Measurements from ENCODE around the gene DNAL4.

Gene DNAL4, protein sequence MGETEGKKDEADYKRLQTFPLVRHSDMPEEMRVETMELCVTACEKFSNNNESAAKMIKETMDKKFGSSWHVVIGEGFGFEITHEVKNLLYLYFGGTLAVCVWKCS

DNA sequence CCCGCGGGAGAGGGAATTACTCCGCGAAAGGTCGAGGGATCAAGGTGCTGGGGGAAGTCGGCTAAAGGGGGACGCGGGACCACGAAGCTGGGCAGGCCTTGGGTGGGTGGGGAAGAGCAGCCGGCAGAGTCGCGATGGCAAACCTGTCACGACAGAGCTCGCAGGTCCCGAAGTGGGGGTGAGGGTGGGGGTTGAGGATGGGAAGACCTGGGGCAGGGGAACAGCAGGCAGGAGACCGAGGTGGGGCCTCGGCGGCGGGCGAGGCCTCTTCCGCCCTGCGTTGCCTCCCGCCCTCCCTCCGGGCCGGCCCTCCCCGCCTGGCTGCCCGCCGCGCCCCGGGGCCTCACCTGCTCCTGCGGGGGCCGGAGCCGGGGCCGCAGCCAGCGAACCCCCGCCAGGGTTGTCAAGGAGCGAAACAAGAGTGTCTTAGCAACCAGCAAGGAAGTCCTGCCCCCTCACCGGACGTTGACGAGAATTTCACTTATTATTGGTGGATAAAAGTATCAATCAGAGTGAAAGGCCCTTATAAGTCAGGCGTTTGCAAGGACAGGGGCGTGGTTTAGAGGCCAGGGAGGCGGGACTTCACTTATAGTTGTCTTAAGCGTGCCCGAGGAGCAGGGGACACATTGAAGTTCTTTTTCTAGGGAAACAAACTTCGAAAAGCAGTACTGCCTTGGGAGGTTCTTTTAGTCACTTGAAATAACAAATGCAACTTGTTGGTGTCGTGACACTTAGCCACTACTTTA lies at the start of gene DNAL4:
Gene DNAL4 (minus strand): TSS at position 423 of the 746 bp plus-strand sequence. CDS start 11,412 bp downstream, outside the sequence.
- peak; percentile 96 for FAIRE-seq

DNA sequence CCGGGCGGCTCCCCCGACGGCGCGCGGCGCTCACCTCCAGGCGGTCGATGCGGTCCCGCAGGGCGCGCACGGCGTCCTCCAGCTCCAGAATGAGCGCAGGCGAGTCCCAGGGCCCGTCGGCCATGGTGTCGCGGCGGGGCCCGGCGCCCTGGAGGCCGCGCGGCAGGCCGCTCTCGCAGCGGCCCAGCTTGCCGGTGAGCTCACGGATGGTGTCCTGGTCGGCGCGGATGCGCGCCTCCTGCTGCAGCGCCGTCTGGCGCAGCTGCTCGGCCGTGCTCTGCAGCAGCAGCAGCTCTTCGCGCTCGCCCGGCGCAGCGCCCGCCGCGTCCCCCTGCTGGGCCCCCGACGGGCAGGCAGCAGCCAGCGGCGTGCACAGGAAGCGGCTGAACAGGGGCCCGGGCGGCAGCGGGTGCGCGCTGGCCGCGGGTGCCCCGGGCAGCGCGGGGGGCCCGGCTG lies 49.3 kb upstream of the DNAL4 start:
- FAIRE-seq: no peak

DNA sequence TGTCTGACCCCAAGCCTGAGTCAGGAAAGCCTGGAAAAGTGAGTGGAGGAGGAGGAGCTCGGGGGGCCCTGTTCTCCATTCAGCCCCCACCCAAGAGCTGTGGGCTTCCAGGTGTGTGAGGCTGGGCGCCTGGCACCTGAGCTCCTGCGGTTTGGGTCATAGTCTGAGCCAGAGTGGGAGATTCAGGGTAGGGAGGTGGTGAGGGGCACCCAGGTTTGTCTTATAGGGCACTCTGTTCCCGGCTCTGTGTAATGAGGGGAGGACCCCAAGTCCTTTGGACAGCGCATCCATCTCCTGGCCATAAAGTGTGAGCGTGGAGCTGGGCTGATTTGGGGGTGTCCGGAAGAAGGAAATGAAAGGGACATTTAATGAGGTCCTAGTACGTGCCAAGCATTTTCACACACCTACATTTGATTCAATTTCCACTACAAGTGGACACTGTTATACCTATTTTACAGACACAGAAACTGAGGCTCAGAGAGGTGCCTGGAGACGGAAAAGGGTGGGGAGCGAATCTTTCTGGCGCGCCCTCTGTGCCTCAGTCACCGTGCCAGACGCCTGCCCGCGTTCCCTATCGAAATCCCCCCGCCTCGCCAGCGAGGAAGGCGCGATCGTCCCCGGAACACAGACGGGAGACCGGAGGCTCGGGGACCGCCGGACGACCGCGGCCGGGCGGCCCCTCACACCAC lies 48.7 kb upstream of the DNAL4 start:
- FAIRE-seq: no peak

DNA sequence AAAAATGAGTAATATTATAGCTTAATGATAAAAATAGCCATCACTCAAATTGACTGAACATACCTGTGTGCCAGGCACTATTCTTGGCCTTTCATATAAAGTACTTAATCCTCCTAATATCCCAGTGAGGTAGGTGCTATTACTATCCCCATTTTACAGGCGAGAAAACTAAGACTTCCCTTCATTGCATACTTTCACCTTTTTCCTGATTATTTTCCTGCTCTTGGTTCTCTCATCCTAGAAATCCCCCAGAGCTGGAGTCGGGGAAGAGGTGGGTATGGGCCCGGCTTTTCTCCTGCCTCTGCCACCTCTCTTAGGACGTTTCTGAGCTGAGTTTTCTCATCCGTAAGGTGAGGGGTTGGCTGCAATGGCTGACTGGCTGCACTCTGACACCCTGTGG lies 47.7 kb upstream of the DNAL4 start:
- no peak for FAIRE-seq

DNA sequence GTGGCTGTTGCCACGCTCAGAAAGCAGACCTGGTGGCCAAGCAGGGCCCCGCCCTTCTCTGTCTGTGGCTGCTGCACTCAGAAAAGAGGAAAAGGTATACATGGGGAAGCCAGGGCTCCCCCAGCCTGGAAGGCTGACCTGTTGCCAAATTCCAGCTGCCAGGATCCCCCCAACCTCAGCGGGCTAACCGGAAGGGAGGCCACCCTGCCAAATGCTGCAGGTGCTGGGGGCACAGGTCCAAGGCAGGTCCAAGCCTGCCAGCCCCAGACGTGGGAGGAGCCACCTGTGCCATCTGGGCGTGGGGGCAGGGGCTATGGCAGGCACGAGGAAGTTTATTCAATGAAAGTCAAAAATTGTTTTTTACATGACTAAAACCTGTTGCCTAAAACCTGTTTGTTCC lies 47.3 kb upstream of the DNAL4 start:
- no peak for FAIRE-seq

DNA sequence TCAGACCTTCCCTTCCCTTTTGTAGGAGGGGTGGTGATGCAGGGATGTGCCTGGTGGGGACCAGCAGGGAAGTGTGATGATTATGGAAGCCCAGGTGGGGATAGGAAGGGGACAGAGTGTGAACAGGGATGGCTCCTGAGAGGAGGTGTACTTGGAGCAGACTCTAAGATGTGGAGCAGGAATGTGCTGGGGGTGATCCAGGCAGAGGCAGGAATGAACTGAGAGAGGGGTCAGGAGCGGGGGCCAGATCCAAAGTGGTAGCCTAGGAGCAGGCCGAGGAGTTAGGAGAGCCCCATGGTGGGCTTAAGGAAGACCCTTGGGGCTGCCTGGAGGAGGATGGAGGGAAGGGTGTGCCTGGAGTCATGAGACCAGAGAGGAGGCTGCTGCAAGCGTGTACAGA lies 46.2 kb upstream of the DNAL4 start:
- no peak for FAIRE-seq

DNA sequence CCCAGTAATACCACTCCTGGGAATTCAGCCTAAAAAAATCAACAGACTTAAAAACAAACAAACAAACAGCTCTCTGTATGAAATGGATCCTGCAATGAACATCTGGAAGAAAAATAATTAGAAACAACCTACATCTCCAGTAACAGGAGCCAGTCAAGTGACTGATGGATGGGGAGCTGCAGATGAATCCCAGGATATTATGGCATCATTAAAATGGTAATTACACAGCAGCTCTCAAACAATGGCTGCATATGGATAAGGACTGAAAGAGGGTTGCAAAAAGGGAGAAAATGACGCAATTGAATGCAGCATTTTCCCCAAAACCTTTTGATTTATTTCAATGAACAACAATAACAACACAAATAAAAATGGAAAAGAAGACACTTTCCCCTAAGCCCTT lies 45.7 kb upstream of the DNAL4 start:
- FAIRE-seq: no peak

DNA sequence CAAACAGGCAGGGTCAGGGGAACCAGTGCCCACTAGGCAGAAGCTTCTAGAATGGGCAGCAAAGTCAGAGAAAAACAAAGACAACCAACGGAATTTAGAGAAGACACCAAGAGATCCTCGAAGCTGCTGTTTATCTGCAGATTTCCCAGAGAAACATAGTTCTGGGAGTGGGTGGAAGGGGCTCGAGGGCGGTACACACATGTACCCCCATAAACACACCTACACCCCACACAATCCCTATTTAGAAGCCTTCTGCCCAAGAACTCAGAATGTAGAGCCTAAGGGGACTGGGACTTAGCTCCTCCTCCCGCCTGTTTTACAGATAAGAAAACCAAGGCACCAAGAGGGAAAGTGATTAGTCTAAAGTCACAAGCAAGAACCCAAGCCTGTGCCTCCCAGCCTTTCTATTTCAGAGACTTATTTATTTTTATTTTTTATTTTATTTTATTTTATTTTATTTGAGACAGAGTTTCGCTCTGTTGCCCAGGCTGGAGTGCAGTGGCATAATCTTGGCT lies 43.5 kb upstream of the DNAL4 start:
- no peak for FAIRE-seq

DNA sequence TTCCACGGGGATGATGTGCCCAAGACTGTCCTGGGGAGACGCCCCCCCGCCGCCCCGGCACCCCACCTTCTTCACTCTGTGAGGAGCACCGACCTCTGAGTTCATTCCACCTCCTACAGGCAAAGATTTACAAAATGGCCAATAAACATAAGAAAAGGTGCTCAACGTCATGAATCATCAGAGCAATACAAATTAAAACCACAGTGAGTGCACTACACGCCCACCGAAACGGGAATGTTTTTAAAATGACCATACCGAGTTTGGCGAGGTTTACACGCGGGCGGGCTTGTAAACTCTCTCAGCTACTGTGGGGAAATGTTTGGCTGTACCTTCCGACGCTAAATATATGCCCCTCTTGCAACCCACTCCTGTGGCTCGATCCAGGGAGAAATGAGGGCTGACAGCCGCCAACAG lies 42.0 kb upstream of the DNAL4 start:
- no peak for FAIRE-seq

DNA sequence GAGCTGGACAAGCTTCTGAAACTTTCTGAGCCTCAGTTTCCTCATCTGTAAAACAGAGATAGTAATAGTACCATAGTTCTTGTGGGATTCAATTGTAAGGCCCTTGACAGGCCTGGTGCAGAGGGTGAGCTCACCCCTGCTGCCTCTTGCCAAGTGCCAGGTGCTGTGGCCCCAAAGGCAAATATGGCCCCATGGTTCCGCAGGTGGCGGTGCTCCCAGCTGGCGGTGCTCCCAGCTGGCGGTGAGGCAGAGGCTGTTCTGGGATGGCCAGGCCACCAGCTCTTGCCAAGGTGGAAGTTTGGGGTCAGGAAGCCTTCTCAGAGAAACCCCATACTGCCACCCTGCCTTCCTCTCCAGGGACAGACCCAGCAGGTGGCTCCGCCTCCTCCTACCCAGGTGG lies 41.0 kb upstream of the DNAL4 start:
- no peak for FAIRE-seq

DNA sequence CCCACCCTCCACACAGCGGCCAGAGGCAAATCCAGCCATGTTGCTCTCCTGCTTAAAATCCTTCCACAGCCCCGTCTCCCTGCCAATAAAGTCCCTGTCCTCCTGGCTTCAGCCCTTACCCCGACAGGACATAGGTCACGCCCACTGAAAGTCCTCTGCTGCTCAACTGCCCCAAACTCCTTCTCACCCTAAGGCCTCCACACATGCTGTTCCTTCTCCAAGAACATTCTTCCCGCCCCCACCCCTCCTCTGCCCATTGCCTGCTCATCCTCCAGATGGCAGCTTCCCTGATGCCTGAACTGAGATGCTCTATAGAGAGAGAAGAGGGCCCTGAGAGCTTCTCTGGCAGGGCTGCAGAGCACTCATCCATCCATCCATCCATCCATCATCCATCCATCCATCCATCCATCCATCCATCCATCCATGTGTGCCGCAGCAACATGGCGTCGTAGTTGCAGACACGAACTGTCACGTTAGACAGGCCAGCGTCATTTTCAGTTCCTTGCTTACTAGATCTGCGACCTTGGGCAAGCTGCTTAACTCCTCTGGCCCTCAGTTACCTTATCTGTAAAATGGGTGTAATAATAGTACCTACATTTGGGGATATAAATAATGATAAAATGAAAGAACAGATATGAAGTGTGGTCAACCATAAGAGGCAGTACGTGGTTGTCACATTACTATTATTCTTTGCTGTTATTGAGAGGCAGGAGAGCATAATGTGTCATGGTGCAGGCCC lies 40.4 kb upstream of the DNAL4 start:
- FAIRE-seq: no peak

DNA sequence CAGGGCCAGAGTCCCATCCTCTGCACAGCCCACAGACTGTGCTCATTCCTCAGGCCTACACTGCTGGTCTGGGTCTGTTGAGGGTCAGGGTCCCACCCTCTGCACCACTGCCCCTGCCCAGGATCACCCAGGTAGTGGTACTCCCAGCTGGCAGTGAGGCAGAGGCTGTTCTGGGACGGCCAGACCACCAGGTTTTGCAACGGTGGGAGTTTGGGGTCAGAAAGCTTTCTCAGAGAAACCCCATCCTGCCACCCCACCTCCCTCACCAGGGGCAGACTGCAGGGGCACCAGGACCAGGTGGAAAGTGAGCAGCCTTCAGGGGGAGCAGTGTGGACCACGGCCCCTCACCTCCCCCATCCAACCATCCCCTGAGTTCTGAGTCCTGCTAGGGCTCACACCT lies 39.1 kb upstream of the DNAL4 start:
- FAIRE-seq: no peak

DNA sequence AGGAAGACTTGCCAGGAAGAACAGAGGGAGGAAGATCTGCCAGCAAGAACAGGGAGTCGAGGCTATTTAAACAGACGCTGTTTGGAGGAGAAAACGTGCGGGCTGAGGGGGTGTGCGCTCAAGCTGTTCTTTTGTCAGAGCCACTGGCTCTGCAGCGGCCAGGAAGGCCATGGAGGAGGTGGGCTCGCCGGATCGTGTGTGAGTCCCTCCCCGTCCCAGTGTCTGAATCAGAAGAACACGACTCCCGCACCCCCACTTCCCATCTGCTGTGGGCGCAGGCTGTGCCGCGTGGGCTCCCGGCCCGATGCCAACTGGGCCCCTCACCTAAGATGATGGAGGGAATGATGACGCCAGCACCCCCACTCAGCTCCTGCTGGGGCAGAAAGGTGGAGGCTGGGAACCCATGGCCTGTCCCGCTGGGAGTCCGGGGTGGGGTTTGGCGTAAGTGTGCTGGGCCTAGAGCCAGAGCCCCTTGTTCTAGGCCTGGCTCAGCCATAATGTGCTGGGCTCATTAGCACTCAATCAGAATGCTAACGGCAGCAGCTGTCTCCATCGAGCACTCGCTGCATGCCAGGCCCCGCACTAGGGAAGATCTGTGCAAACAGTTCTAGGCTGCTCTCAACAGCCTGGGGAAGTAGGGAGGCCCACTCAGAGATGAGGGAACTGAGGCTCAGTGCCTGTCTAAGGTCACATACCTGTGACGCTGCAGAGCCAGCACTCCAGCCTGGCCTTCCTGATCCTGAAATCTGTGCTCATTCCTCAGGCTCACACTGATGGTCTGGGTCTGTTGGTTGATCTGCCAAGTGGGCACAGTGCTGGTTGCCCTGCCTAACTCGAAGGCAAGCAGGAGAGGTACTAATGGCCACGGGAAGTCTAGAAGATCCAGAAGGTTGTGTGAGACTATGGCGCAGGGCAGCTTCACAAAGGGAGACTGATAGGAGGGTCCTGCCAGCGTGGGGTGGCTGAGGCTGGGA lies 38.3 kb upstream of the DNAL4 start:
- no peak for FAIRE-seq

DNA sequence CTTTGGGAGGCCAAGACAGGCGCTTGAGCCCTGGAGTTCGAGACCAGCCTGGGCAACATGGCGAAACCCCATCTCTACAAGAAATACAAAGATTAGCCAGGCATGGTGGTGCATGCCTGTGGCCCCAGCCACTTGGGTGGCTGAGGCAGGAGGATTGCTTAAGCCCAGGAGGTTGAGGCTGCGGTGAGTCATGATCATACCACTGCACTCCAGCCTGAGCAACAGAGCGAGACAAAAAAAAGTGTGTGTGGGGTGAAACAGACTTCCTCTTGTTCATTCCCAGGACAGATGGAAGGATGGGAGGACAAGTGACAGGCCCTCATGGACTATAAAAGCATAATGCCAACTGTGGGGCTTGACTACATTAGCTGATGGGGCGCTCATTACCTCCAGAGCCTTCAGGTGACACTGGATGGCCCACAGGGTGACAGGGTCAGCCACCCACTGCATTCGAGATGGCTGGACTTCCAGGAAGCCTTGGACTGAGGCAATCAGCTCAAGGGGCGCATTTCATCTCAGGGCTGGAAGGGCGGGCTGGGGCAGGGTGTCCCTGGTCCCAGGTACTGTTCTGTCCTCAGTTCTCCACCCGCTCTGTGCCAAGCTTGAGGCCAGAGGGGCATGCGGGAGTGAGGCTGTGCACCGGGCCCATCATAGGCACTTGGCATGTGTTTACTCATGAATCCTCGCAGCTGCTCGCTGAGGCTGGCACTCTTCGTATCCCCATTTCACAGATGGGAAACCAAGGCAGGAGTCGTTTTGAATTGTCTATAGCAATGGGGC lies 37.4 kb upstream of the DNAL4 start:
- FAIRE-seq: no peak

DNA sequence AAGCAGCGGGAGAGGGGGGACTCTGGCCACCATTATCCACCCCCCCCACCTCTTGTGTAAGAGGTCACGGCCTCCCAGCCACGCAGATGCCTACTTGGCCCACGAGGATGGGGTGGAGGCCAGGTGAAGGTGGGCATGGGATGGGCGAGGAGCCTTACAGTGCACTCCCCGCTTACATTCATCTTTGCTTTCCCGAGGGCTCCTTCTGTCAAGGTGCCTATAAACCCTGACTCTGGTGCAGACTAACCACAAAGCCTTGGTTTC lies 36.8 kb upstream of the DNAL4 start:
- FAIRE-seq: no peak

DNA sequence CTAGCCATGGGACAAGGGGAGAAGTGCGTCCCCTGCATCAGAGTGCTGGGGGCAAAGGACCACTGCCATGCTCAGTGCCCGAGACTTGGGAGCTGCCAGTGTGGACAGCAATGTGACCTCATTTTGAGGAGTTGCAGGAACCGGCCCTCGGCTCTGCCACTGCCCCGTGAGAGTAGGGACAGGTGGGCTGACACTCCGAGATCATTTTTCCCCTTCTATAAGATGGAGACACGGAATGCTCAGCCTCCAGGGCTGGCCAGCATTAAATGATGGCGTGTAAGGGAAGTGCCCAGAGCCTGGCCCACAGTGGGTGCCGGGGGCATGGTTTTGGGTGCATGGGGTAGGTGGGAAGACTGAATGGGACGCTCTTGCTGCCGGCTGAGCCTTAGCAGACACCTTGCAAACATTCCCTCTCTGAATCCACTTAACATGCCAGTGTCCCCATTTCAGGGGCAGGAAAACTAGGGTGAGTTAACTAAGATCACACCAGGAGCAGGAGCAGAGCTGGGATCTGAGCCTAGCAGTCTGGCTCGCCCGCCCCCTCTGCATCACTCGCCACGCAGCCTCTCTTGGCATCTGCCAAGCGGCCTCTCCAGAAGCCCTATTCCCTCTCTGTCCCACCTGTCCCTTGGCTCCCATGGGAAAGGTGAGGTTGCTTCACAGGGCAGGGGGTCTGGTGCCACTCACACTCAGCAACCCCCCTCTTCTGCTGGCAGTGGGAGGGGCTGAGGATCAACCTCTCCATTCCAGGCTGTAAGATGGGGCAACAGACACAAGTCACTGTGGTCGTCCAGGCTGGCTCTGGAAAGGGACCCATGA lies 36.3 kb upstream of the DNAL4 start:
- FAIRE-seq: no peak

DNA sequence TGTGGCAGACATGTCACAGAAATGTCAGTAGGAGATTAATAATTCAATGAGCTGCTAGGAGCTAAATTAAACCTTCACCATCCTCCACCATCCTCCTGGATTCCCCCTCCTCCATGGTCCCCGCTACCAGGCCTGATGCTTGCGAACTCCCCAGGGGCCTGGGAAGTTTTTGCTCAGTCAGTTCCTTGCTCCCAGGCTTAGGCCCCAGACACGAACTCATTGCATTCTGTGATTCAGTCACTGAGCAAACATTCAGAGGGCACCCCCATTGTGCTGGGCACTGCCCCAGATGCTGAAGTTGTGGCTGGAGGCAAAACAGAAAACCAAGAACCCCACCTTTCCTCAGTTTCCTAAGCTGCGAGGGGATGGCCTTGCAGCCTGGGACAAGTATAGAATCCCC lies 35.5 kb upstream of the DNAL4 start:
- no peak for FAIRE-seq

DNA sequence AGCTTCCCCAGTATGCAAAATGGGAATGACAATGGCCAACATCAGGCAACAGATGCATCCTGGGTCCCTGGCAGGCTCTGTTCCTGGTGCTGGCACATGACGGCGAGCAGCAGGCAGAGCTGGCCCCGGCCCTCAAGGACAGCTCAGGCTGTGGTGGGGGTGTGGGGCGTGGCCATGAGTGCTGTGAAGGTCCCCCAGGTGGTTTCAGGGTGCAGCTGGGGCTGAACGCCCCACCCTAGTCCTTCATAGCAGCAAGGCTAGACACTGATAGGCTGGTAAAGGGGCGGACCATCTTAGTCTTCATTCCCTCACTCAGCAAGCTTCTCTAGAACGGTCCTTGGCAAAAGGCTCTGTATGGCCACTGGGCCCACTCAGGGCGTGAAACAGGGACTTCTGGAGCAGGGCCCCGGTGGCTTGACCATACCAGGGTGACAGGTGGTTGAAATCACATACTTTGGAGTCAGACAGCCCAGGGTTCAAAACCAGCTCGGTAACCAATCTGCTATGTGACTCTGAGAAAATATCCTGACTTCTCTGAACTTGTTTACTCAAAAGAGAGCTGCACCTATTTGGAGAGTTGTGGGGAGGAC lies 34.8 kb upstream of the DNAL4 start:
- FAIRE-seq: no peak

DNA sequence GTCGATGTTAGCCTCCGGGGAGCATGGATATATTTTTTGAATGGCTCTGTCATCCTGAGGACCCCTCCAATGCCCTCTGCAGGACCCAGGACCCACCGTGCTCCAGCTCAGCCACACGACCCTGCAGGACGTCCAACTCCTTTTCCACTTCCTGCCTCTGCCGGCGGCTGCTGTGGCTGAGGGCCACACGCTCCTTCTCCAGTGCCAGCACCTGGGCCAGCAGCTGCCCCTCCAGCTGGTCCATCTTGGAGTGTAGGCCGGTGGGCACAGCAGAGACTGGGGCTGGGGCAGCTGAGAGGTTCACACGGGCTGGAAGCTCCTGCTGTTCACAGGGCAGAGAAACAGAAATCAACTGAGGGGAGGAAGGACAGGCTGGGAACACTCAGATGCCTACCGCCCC lies 34.2 kb upstream of the DNAL4 start:
- FAIRE-seq: no peak

DNA sequence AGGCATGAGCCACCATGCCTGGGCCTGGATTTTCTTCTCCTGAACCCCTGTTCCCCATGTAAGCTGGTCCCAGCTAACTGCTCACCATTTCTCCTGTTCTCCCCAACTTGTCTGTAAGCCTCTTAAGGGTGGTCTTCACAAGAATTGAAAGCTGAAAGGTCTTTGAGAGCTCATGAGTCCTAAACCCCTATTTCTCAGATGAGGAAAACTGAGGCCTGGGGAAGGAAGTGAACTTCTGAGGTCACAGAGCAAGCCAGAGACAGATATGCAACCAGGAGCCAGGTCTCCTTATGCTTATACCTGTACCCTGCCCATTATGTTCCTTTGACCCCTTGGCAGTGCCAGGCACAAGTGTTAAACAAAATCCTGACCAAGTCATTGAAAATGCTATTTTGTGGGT lies 33.6 kb upstream of the DNAL4 start:
- no peak for FAIRE-seq
